Upper lobe of right lung (tissue), 1 donor: ENCODE measurements around the gene VPS13A. TPM values are rescaled to one million over a fixed set of nuclear protein-coding genes. Genes with fewer than 3 reads are reported as not detected.

Experiments
- ATAC-seq: fragments of 200-7000 bp; cut with Tn5 transposase; one replicate; pipeline ENCODE4 v1.9.1; 2020; ENCODE audit warnings: mild to moderate bottlenecking, moderate library complexity
- DNase-seq: peaks from one replicate; pipeline ENCODE4 v3.0.0-alpha.2; 2020
- H3K27ac ChIP-seq: fragments of 200-600 bp; one replicate; pipeline ENCODE4 v1.8.0; 2022
- H3K27me3 ChIP-seq: fragments of 200-600 bp; one replicate; pipeline ENCODE4 v1.8.0; 2022; ENCODE audit warnings: mild to moderate bottlenecking
- H3K36me3 ChIP-seq: fragments of 200-600 bp; one replicate; pipeline ENCODE4 v1.8.0; 2022
- H3K4me1 ChIP-seq: fragments of 200-600 bp; one replicate; pipeline ENCODE4 v1.8.0; 2022
- H3K4me3 ChIP-seq: fragments of 200-600 bp; one replicate; pipeline ENCODE4 v1.8.0; 2022; ENCODE audit warnings: mild to moderate bottlenecking
- H3K9me3 ChIP-seq: fragments of 200-600 bp; one replicate; pipeline ENCODE4 v1.8.0; 2022
- intact Hi-C: fragments of 100-400 bp; cut with DNase I; formaldehyde crosslinking; loops from one replicate; pipeline ENCODE4 v1.11.0; 2022
- total RNA-seq: library from RNA; stranded (reverse); fragmentation: NEBNext Ultra II Directional; extraction: Animal tissue kit (Norgen Biotek cat#: 25700); gene quantifications from one replicate; pipeline ENCODE4 v1.2.1, GENCODE V29; 2021
- TF ChIP-seq, protein P1 (sequence below): fragments of 200-600 bp; IDR thresholded peaks from one replicate; pipeline ENCODE4 v1.8.0; 2022; ENCODE audit warnings: antibody characterized with exemption
- donor health status: DM: no; HTN: yes; CAD: no; lungs with severe emphysema.

VPS13A gene
- total RNA-seq, 1 donor from 2014 or later, result 44.0 TPM

DNA sequence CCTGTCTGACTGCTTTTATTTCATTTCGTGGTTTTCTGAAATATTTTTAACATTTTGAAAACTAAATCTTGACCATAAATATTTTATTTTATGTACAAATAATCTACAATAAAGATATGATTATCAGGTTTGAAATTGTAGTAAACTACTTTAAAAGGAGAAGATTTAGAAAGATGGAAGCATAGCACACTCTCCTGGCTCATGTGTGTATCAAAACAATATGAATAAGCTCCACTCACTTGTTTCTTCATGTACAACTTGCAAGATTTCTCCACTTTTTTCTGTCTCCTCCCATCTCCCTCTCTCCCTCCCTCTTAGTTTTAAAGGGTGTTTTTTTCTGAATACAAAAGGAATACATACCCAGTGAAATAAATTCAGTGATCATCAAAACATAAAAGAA, 15.4 kb upstream of the VPS13A start:
- H3K27ac ChIP-seq, result no peak overlapping the region
- no peaks in the 10 kb centered on the region for H3K36me3 ChIP-seq
- ATAC-seq (no peak), DNase-seq (no peak)
- intact Hi-C loops, result no loop called here
- TF ChIP-seq, protein P1, sequence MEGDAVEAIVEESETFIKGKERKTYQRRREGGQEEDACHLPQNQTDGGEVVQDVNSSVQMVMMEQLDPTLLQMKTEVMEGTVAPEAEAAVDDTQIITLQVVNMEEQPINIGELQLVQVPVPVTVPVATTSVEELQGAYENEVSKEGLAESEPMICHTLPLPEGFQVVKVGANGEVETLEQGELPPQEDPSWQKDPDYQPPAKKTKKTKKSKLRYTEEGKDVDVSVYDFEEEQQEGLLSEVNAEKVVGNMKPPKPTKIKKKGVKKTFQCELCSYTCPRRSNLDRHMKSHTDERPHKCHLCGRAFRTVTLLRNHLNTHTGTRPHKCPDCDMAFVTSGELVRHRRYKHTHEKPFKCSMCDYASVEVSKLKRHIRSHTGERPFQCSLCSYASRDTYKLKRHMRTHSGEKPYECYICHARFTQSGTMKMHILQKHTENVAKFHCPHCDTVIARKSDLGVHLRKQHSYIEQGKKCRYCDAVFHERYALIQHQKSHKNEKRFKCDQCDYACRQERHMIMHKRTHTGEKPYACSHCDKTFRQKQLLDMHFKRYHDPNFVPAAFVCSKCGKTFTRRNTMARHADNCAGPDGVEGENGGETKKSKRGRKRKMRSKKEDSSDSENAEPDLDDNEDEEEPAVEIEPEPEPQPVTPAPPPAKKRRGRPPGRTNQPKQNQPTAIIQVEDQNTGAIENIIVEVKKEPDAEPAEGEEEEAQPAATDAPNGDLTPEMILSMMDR, result no peak
- no peak overlapping the region for H3K4me3 ChIP-seq
- H3K4me1 ChIP-seq, result no peaks in the 10 kb centered on the region
- H3K27me3 ChIP-seq, result no peaks in the 10 kb centered on the region
- H3K9me3 ChIP-seq, result no peaks in the 10 kb centered on the region

DNA sequence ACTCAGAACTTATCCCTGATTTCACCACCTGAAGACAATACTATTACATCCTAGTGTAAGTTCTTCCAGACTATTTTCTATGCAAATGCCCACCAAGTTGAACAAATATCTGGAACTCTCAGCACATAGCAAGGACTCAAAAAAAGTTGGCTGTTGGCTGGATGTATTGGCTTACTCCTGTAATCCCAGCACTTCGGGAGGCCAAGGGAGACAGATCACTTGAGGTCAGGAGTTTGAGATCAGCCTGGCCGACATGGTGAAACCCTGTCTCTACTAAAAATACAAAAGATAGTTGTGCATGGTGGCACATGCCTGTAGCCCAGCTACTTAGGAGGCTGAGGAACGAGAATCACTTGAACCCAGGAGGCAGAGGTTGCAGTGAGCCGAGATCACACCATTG, 15.0 kb upstream of the VPS13A start:
- Histone ChIP-seq H3K9me3 (no peaks in the 10 kb centered on the region), H3K27me3 (no peaks in the 10 kb centered on the region), H3K36me3 (no peaks in the 10 kb centered on the region), H3K27ac (no peak overlapping the region), H3K4me3 (no peak overlapping the region), H3K4me1 (no peaks in the 10 kb centered on the region)
- ATAC-seq, result no peak
- TF ChIP-seq, protein P1, result no peak
- intact Hi-C loops, result no loop called here
- no peak for DNase-seq

DNA sequence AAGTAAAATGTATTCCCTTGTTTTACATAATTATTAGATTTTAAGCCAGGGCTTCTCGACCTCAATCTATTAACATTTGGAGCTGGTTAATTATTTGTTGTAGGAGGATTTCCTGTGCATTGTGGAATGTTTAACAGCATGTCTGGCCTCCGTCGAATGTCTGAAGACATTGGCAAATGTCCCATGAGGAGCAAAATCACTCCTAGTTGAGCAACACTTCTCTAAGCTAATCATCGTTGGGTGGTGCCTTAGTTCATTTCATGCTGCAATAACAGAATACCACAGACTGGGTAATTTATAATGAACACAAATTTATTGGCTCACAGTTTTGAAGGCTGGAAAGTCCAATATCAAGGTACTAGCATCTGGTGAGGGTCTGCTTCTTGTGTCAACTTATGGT, 13.4 kb upstream of the VPS13A start:
- TF ChIP-seq, protein P1, result no peak
- no peak overlapping the region for H3K27ac ChIP-seq
- DNase-seq (no peak), ATAC-seq (peak; percentile 23)
- no peaks in the 10 kb centered on the region for H3K9me3 ChIP-seq
- intact Hi-C loops, result no loop called here
- no peaks in the 10 kb centered on the region for H3K27me3 ChIP-seq
- H3K4me1 ChIP-seq, result no peaks in the 10 kb centered on the region
- no peak overlapping the region for H3K4me3 ChIP-seq
- H3K36me3 ChIP-seq, result no peaks in the 10 kb centered on the region

DNA sequence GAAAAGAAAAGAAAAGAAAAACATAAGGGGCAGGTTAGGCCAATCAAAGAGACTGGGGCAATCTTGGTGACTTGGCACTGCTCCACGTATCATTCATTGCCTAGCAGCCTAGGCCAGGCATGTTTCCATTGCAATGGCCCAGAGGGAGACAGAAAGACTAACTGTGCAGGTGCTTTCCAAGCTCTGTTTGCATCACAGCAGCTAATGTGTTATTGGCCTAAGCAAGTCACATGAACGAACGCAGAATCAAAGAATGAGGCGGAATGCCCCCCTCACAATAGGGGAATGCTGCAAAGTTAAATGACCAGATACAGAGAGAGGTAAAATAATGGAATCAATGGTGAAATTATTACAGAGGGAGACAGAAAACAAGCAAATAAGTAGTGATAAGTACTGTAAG, 11.1 kb upstream of the VPS13A start:
- Histone ChIP-seq H3K4me1 (no peaks in the 10 kb centered on the region), H3K4me3 (no peak overlapping the region), H3K27me3 (no peaks in the 10 kb centered on the region), H3K27ac (no peak overlapping the region), H3K36me3 (no peaks in the 10 kb centered on the region), H3K9me3 (no peaks in the 10 kb centered on the region)
- TF ChIP-seq, protein P1, result no peak
- ATAC-seq (no peak), DNase-seq (no peak)
- intact Hi-C loops, result no loop called here

DNA sequence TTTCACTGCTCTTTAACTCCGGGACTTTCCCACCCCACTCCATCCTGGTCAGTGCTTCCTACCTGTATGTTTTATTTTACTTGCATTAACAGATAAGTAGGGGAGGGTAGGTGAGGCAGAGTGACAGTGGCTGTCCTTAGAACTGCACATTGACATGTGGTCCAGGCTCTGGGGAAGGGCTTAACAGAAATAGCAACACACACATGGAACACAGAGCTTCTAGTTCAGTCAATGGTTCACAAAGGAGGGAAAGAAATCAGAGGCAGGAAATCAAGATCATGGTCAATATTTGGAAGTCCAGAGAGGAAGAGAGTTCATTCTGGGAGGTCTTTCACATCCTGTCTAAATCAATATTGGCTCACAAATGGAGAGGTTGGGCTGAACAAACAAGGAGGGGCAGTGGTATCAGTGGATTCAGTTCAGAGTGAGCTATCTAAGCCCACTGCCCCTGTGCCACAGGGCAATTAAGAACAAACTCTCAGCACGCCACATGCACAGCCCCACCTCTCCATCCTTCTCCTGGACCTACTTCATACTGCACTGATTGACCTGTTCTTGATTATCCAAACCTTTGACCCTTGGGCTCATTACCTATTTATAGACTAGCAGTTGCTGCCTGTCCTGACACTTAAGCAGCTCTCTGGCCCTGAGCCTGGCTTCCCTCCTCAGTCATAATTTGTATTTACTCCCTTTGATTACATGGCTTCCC, 6.2 kb upstream of the VPS13A start:
- no peak for ATAC-seq
- Histone ChIP-seq H3K4me1 (no peaks in the 10 kb centered on the region), H3K27me3 (no peaks in the 10 kb centered on the region), H3K36me3 (no peaks in the 10 kb centered on the region), H3K27ac (no peak overlapping the region), H3K9me3 (no peaks in the 10 kb centered on the region), H3K4me3 (no peak overlapping the region)
- TF ChIP-seq, protein P1, result no peak
- intact Hi-C loops, result no loop called here
- no peak for DNase-seq

DNA sequence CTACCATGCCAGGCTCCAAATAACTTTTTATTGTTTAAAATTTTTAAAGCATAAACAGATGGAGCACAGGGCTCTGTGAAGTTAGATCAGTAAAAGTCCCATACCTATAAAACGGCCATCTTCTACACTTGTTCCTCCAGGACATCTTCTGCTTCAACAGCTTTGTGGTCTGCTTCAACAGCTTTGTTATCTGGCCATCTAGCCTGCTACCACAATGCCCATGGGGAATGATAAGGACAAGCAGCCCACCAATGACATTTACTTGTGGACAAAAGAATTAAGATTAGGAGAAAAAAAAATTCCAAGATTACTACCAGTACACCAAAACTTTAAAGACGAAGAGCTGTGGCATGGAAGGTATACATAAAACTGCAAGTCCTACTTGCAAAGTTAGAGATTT, 2.2 kb upstream of the VPS13A start:
- Histone ChIP-seq H3K27me3 (no peaks in the 10 kb centered on the region), H3K9me3 (no peaks in the 10 kb centered on the region), H3K27ac (no peak overlapping the region), H3K4me3 (no peak overlapping the region), H3K36me3 (no peaks in the 10 kb centered on the region), H3K4me1 (peaks cover 13% of the 10 kb centered on the region)
- no peak for DNase-seq
- ATAC-seq, result no peak
- TF ChIP-seq, protein P1, result no peak
- intact Hi-C loops, result no loop called here
